ENCODE measurements around the gene GNB5. TPM values are rescaled to one million over a fixed set of nuclear protein-coding genes. Genes with fewer than 3 reads are reported as not detected.
"Not testable (repeated sequence)": the region's sequence is repeated elsewhere in the genome, so short reads cannot be mapped to it uniquely, and the experiment has no call there.

The GNB5 gene
- polyA plus RNA-seq, 2 donors: 5.1 to 8.7 TPM

- H3K4me3 ChIP-seq (ENCODE audit: low read depth in 1 of 2, low read length in 2 of 2): no peak overlapping the region
- no peaks in the 10 kb centered on the region for H3K9me3 ChIP-seq (ENCODE audit: control insufficient read depth in 2 of 2, insufficient read depth in 1 of 2, low read depth in 1 of 2, low read length in 1 of 2)
- H3K36me3 ChIP-seq (ENCODE audit: control insufficient read depth in 2 of 2, insufficient read depth in 2 of 2, low read length in 1 of 2): no peaks in the 10 kb centered on the region
- 92% methylated on average over 16 of the region's 16 CpGs for WGBS, 2 donors
- no peaks in the 10 kb centered on the region for H3K4me1 ChIP-seq (ENCODE audit: control insufficient read depth in 2 of 2, insufficient read depth in 2 of 2, low read length in 1 of 2)
- no peak overlapping the region for H3K27ac ChIP-seq (ENCODE audit: low read depth in 2 of 2, low read length in 1 of 2)
- H3K27me3 ChIP-seq (ENCODE audit: control insufficient read depth in 1 of 2, insufficient read depth in 2 of 2, low read length in 2 of 2): no peaks in the 10 kb centered on the region
These were observed 89.5 kb downstream of the GNB5 start for GRCh38 chr15:52101542-52102323.

DNA sequence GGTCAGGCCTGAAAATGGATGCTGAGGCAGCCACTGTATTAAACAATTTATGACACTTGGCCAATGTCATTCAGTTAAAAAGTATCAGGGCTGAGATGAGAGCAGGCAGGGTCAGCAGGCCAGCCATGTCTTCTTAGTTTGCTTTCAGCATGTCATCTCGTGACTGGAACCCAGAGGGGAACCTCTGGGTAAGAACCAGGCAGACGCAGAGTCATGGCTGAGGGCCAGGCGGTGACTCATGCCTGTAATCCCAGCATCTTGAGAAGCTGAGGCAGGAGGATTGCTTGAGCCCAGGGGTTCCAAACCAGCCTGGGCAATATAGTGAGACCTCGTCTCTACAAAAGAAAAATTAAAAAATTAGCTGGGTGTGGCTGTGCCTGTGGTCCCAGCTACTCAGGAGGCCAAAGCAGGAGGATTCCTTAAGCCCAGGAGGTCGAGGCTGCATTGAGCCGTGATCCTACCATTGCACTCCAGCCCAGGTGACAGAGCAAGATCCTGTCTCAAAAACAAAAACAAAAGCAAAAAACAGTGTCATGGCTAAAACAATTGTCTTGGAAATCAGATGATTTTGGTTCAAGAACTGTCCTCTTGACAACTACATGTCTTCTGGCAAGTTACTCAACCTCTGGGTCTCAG lies 90.3 kb downstream of the GNB5 start:
- H3K27ac ChIP-seq (ENCODE audit: low read depth in 2 of 2, low read length in 1 of 2): no peak overlapping the region
- 45 to 58% methylated on average over 6 of the region's 6 CpGs for WGBS, 2 donors
- no peak overlapping the region for H3K4me3 ChIP-seq (ENCODE audit: low read depth in 1 of 2, low read length in 2 of 2)
- H3K4me1 ChIP-seq (ENCODE audit: control insufficient read depth in 2 of 2, insufficient read depth in 2 of 2, low read length in 1 of 2): no peaks in the 10 kb centered on the region
- H3K27me3 ChIP-seq (ENCODE audit: control insufficient read depth in 1 of 2, insufficient read depth in 2 of 2, low read length in 2 of 2): no peaks in the 10 kb centered on the region
- H3K9me3 ChIP-seq (ENCODE audit: control insufficient read depth in 2 of 2, insufficient read depth in 1 of 2, low read depth in 1 of 2, low read length in 1 of 2): no peaks in the 10 kb centered on the region
- H3K36me3 ChIP-seq (ENCODE audit: control insufficient read depth in 2 of 2, insufficient read depth in 2 of 2, low read length in 1 of 2): no peaks in the 10 kb centered on the region

- 95 to 97% methylated on average over 15 of the region's 15 CpGs for WGBS, 2 donors
- no peak overlapping the region for H3K4me3 ChIP-seq (ENCODE audit: low read depth in 1 of 2, low read length in 2 of 2)
- H3K4me1 ChIP-seq (ENCODE audit: control insufficient read depth in 2 of 2, insufficient read depth in 2 of 2, low read length in 1 of 2): peaks cover 5% of the 10 kb centered on the region in 2 donors
- no peaks in the 10 kb centered on the region for H3K36me3 ChIP-seq (ENCODE audit: control insufficient read depth in 2 of 2, insufficient read depth in 2 of 2, low read length in 1 of 2)
- no peaks in the 10 kb centered on the region for H3K9me3 ChIP-seq (ENCODE audit: control insufficient read depth in 2 of 2, insufficient read depth in 1 of 2, low read depth in 1 of 2, low read length in 1 of 2)
- H3K27me3 ChIP-seq (ENCODE audit: control insufficient read depth in 1 of 2, insufficient read depth in 2 of 2, low read length in 2 of 2): no peaks in the 10 kb centered on the region
- H3K27ac ChIP-seq (ENCODE audit: low read depth in 2 of 2, low read length in 1 of 2): no peak overlapping the region
These were observed 91.4 kb downstream of the GNB5 start for GRCh38 chr15:52099651-52100272.

DNA sequence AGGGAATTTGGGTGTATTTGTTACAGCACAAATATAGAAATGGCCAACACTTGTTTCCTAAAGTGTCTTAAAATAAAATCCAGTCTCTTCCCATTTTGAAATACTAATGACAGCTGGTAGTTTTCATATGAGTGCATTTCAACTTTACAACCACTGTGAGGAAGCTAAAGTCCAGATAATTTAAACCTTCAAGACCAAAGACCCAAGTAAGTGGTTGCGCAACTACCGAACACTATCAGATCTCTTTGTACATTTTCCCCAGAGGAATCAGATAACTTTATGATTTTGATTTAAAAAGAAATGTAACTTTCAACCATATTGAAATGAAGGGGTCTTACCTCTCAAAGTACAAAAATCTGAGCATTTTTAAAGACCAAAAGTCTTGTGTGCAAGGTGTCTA lies 92.9 kb downstream of the GNB5 start:
- H3K4me3 ChIP-seq (ENCODE audit: low read depth in 1 of 2, low read length in 2 of 2): no peak overlapping the region
- WGBS, 2 donors: 79 to 87% methylated on average over 2 of the region's 2 CpGs
- no peaks in the 10 kb centered on the region for H3K27me3 ChIP-seq (ENCODE audit: control insufficient read depth in 1 of 2, insufficient read depth in 2 of 2, low read length in 2 of 2)
- no peaks in the 10 kb centered on the region for H3K36me3 ChIP-seq (ENCODE audit: control insufficient read depth in 2 of 2, insufficient read depth in 2 of 2, low read length in 1 of 2)
- H3K4me1 ChIP-seq (ENCODE audit: control insufficient read depth in 2 of 2, insufficient read depth in 2 of 2, low read length in 1 of 2): peaks cover 10 to 16% of the 10 kb centered on the region in 2 donors
- no peak overlapping the region for H3K27ac ChIP-seq (ENCODE audit: low read depth in 2 of 2, low read length in 1 of 2)
- no peaks in the 10 kb centered on the region for H3K9me3 ChIP-seq (ENCODE audit: control insufficient read depth in 2 of 2, insufficient read depth in 1 of 2, low read depth in 1 of 2, low read length in 1 of 2)

DNA sequence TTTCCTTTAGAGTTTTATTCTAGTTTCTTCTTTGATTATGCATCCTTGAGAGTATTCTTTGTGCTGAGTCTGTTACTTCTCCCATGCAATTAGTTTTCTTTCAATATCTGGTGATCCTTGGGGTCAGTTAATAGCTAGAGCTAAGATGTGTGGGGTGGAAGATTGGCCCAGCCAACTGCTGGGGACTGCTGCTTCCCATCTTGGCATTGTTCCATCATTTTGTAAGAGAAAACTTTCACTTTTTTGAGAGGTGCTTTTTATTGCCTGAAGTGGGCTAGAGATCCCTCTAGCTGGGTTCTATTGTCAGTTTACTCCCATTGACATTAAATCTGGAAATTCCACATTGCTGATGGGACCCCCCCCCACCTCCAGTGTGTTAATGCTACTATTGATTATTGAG lies 94.0 kb downstream of the GNB5 start:
- no peak overlapping the region for H3K27ac ChIP-seq (ENCODE audit: low read depth in 2 of 2, low read length in 1 of 2)
- peaks cover 10 to 16% of the 10 kb centered on the region in 2 donors for H3K4me1 ChIP-seq (ENCODE audit: control insufficient read depth in 2 of 2, insufficient read depth in 2 of 2, low read length in 1 of 2)
- no peaks in the 10 kb centered on the region for H3K27me3 ChIP-seq (ENCODE audit: control insufficient read depth in 1 of 2, insufficient read depth in 2 of 2, low read length in 2 of 2)
- no peaks in the 10 kb centered on the region for H3K9me3 ChIP-seq (ENCODE audit: control insufficient read depth in 2 of 2, insufficient read depth in 1 of 2, low read depth in 1 of 2, low read length in 1 of 2)
- H3K4me3 ChIP-seq (ENCODE audit: low read depth in 1 of 2, low read length in 2 of 2): no peak overlapping the region
- no peaks in the 10 kb centered on the region for H3K36me3 ChIP-seq (ENCODE audit: control insufficient read depth in 2 of 2, insufficient read depth in 2 of 2, low read length in 1 of 2)

DNA sequence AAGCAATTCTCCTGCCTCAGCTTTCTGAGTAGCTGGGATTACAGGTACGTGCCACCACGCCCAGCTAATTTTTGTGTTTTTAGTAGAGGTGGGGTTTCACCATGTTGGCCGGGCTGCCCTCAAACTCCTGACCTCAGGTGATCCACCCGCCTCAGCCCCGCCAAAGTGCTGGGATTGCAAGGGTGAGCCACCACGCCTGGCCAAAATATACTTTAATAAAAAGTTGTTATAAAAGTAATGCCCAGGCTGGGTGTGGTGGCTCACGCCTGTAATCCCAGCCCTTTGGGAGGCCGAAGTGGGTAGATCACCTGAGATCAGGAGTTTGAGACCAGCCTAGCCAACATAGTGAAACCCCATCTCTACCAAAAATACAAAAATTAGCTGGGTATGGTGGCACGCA lies 94.7 kb downstream of the GNB5 start:
- not testable (repeated sequence) for H3K4me3 ChIP-seq (ENCODE audit: low read depth in 1 of 2, low read length in 2 of 2); H3K36me3 ChIP-seq (ENCODE audit: control insufficient read depth in 2 of 2, insufficient read depth in 2 of 2, low read length in 1 of 2); H3K9me3 ChIP-seq (ENCODE audit: control insufficient read depth in 2 of 2, insufficient read depth in 1 of 2, low read depth in 1 of 2, low read length in 1 of 2); H3K27me3 ChIP-seq (ENCODE audit: control insufficient read depth in 1 of 2, insufficient read depth in 2 of 2, low read length in 2 of 2)
- peaks cover 10 to 16% of the 10 kb centered on the region in 2 donors for H3K4me1 ChIP-seq (ENCODE audit: control insufficient read depth in 2 of 2, insufficient read depth in 2 of 2, low read length in 1 of 2)
- peak overlapping the region in 1 of 2 donors; percentile 36 for H3K27ac ChIP-seq (ENCODE audit: low read depth in 2 of 2, low read length in 1 of 2)
- WGBS, 2 donors: 74 to 77% methylated on average over 9 of the region's 9 CpGs

GRCh38 chr15:52095597-52096262 lies 95.5 kb downstream of the GNB5 start:
- Histone ChIP-seq H3K27ac (ENCODE audit: low read depth in 2 of 2, low read length in 1 of 2) (peak overlapping the region in 1 of 2 donors; percentile 28), H3K27me3 (ENCODE audit: control insufficient read depth in 1 of 2, insufficient read depth in 2 of 2, low read length in 2 of 2) (no peaks in the 10 kb centered on the region), H3K36me3 (ENCODE audit: control insufficient read depth in 2 of 2, insufficient read depth in 2 of 2, low read length in 1 of 2) (no peaks in the 10 kb centered on the region), H3K9me3 (ENCODE audit: control insufficient read depth in 2 of 2, insufficient read depth in 1 of 2, low read depth in 1 of 2, low read length in 1 of 2) (no peaks in the 10 kb centered on the region), H3K4me1 (ENCODE audit: control insufficient read depth in 2 of 2, insufficient read depth in 2 of 2, low read length in 1 of 2) (peaks cover 10 to 16% of the 10 kb centered on the region in 2 donors), H3K4me3 (ENCODE audit: low read depth in 1 of 2, low read length in 2 of 2) (no peak overlapping the region)
- 23 to 51% methylated on average over 4 of the region's 4 CpGs for WGBS, 2 donors

DNA sequence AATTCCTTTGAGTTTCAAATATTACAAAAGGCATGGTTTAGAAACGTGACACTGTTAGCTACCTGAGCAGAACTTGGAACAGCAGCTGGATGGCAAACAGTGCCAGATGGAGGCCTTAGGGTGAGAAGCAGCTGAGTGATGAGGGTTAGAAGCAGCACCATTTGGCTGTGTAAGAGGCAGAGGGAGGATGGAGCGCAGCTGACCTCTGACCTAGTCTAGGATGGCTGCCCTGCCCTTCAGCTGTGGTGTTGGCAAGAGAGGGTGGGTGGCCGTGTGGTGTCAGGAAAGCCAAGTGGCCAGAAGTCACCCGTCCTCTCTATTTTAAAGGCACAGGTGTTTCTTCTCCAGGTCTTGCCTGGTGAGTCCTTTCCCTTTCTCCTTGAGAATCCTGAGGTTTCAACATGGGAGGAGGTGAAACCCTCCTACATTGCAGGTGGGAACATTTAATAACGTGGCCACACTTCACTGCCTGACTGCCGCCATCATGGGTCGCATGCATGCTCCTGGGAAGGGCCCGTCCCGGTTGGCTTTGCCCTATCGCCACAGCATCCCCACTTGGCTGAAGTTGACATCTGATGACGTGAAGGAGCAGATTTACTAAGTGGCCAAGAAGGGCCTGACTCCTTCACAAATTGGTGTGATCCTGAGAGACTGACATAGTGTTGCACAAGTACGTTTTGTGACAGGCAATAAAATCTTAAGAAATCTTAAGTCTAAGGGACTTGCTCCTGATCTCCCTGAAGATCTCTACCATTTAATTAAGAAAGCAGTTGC lies 96.2 kb downstream of the GNB5 start:
- H3K9me3 ChIP-seq (ENCODE audit: control insufficient read depth in 2 of 2, insufficient read depth in 1 of 2, low read depth in 1 of 2, low read length in 1 of 2): no peaks in the 10 kb centered on the region
- WGBS, 2 donors: 77 to 84% methylated on average over 12 of the region's 12 CpGs
- peaks cover 10 to 16% of the 10 kb centered on the region in 2 donors for H3K4me1 ChIP-seq (ENCODE audit: control insufficient read depth in 2 of 2, insufficient read depth in 2 of 2, low read length in 1 of 2)
- H3K27ac ChIP-seq (ENCODE audit: low read depth in 2 of 2, low read length in 1 of 2): peak overlapping the region; percentile 18 to 80
- no peaks in the 10 kb centered on the region for H3K27me3 ChIP-seq (ENCODE audit: control insufficient read depth in 1 of 2, insufficient read depth in 2 of 2, low read length in 2 of 2)
- no peaks in the 10 kb centered on the region for H3K36me3 ChIP-seq (ENCODE audit: control insufficient read depth in 2 of 2, insufficient read depth in 2 of 2, low read length in 1 of 2)
- H3K4me3 ChIP-seq (ENCODE audit: low read depth in 1 of 2, low read length in 2 of 2): no peak overlapping the region
